SIG-M5 treated with dmso at 0.1 percent for 504 hours (cell line): Measurements from ENCODE around the gene C19orf85.
A peak's percentile ranks its signal among the peaks of the same experiment; 100 is the strongest.

Experiments
- DNase-seq: peaks from one replicate; lab custom pipeline; 2025; ENCODE audit not compliant: unreplicated experiment; lab: John Stamatoyannopoulos, UW

C19orf85 gene

GRCh38 chr19:55478364-55478763, 13.8 kb upstream of the C19orf85 start:
- no peak for DNase-seq

GRCh38 chr19:55477905-55478304, 13.4 kb upstream of the C19orf85 start:
- DNase-seq: no peak

GRCh38 chr19:55476100-55476775, 11.7 kb upstream of the C19orf85 start, which contains the start of gene ZNF628:
Gene ZNF628, plus strand, starts transcription at chr19:55476617. Its CDS starts 3,294 bp downstream, at chr19:55479911.
- peak; percentile 95 for DNase-seq

- no peak for DNase-seq
Measured at GRCh38 chr19:55474269-55475265, 10.0 kb upstream of the C19orf85 start.

GRCh38 chr19:55473225-55474012, 8.9 kb upstream of the C19orf85 start:
- DNase-seq: no peak

- no peak for DNase-seq
Measured at GRCh38 chr19:55472463-55472862, 7.9 kb upstream of the C19orf85 start.

- DNase-seq: no peak
Measured at GRCh38 chr19:55471266-55471665, 6.7 kb upstream of the C19orf85 start.

- DNase-seq: no peak
Measured at GRCh38 chr19:55468054-55468393, 3.5 kb upstream of the C19orf85 start.

GRCh38 chr19:55467236-55468053, 2.9 kb upstream of the C19orf85 start:
- DNase-seq: no peak

- no peak for DNase-seq
Measured at GRCh38 chr19:55466241-55466614, 1.7 kb upstream of the C19orf85 start.

- DNase-seq: no peak
Measured at GRCh38 chr19:55465460-55466240, 1.1 kb upstream of the C19orf85 start.

- no peak for DNase-seq
Measured at GRCh38 chr19:55464039-55464661, 401 bp downstream of the C19orf85 start.

GRCh38 chr19:55463583-55464031, 944 bp downstream of the C19orf85 start:
- no peak for DNase-seq

- no peak for DNase-seq
Measured at GRCh38 chr19:55462722-55463121, 1.8 kb downstream of the C19orf85 start.

- no peak for DNase-seq
Measured at GRCh38 chr19:55461974-55462626, 2.5 kb downstream of the C19orf85 start.

- peak; percentile 98 for DNase-seq
Measured at GRCh38 chr19:55461259-55461973, 3.1 kb downstream of the C19orf85 start, which contains the start of gene ISOC2. Gene ISOC2, minus strand, starts transcription at chr19:55461642. Its CDS starts 5,156 bp downstream, at chr19:55456486.

- DNase-seq: peak; percentile 70
Measured at GRCh38 chr19:55460670-55461258, 3.8 kb downstream of the C19orf85 start.
